AG09309 (cell line): ENCODE data around the gene DNMT3A.

ENCODE experiments used
- DNase-seq: peaks from one replicate; pipeline ENCODE4 v3.0.0-alpha.2; 2010; ENCODE audit warnings: low read depth
- H3K4me3 ChIP-seq: 2 replicates; pipeline ENCODE4 v1.5.1; 2011; ENCODE audit warnings: mild to moderate bottlenecking, low read depth, low read length, moderate library complexity; ENCODE audit not compliant: control insufficient read depth
- TF ChIP-seq, protein P1 (sequence below): IDR thresholded peaks from 2 replicates; pipeline ENCODE4 v1.5.1; 2011; ENCODE audit warnings: mild to moderate bottlenecking, low read depth, low read length, inconsistent platforms; ENCODE audit not compliant: insufficient read depth, control insufficient read depth; ENCODE audit errors: missing control alignments

The DNMT3A gene

DNA sequence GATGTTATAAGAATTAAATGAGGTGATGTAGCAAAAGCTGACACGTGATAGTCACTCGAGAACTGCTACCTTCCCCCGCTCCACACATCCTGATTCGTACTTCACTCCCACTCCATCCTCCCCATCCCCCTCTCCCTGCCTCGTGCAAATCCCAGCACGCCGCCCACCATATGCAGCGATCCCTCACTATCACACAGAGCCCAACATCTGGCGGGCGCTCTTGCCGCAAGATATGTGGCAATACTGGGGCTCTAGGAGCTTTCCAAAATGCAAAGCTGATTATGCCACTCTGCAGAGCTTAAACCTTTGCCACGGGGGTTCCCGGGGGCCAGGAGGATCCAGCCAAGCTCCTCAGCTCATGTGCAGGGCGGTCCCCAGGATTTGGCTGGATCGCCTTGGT, 37.4 kb downstream of the DNMT3A start:
- TF ChIP-seq, protein P1, sequence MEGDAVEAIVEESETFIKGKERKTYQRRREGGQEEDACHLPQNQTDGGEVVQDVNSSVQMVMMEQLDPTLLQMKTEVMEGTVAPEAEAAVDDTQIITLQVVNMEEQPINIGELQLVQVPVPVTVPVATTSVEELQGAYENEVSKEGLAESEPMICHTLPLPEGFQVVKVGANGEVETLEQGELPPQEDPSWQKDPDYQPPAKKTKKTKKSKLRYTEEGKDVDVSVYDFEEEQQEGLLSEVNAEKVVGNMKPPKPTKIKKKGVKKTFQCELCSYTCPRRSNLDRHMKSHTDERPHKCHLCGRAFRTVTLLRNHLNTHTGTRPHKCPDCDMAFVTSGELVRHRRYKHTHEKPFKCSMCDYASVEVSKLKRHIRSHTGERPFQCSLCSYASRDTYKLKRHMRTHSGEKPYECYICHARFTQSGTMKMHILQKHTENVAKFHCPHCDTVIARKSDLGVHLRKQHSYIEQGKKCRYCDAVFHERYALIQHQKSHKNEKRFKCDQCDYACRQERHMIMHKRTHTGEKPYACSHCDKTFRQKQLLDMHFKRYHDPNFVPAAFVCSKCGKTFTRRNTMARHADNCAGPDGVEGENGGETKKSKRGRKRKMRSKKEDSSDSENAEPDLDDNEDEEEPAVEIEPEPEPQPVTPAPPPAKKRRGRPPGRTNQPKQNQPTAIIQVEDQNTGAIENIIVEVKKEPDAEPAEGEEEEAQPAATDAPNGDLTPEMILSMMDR, result no peak
- H3K4me3 ChIP-seq, result no peak overlapping the region
- DNase-seq, result no peak

DNA sequence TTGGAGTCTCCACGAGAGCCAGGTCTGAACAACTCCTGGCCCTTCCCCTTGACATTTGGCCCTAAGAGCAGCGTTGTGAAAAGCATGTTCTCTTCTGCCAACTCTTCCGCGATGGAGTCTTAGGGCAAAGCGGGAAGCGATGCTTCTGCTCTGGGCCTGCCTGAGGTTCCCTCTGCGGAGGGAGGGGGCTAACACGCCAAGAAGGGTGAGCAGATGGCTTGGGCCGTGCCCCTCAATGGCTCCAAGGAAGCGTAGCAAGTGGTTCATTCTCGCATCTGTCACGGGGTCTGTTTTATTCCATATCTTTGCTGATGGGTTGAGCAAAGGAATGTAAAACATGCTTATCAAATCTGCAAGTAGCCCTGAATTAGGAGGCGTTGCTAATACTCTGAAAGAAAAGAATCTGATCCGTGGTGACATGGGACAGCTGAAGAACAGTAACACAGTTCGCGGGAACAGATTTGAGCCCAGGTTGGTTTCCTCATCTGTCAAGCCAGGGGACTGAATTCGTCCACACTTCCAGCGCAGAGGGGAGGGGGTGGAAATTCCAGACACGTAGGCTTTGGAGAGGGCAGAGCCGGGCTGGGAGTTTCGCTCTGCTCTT, 38.0 kb downstream of the DNMT3A start:
- TF ChIP-seq, protein P1, result no peak
- H3K4me3 ChIP-seq, result no peak overlapping the region
- no peak for DNase-seq

DNA sequence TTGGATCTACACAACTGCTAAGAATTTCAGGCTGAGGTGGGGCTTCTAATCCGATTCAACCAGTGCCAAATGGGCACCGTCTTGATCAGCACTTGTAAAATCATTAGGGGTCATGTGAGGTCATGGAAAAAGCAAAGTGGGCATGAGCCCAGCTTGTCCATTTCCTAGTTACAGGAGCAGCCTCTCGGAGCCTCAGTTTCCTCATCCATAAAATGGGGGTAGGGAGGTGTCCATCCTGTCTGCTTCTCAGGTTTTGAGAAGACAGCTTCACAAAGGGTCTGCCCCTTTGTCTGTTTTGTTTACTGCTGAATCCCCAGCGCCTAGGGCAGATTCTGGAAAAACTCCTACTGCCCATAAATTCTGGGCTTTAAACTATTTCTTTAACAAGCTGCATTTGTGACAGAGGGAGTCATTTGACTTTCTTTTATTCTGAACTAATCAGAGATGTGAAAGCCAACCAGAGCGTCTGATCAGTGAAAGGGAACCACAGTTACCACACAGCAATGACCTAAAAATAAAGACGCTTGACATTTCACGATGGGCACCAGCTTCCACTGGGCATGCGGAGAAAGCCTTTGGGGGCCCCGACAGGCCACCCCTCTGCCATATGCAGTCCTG, 38.9 kb downstream of the DNMT3A start:
- DNase-seq, result no peak
- no peak overlapping the region for H3K4me3 ChIP-seq
- TF ChIP-seq, protein P1, result no peak

DNA sequence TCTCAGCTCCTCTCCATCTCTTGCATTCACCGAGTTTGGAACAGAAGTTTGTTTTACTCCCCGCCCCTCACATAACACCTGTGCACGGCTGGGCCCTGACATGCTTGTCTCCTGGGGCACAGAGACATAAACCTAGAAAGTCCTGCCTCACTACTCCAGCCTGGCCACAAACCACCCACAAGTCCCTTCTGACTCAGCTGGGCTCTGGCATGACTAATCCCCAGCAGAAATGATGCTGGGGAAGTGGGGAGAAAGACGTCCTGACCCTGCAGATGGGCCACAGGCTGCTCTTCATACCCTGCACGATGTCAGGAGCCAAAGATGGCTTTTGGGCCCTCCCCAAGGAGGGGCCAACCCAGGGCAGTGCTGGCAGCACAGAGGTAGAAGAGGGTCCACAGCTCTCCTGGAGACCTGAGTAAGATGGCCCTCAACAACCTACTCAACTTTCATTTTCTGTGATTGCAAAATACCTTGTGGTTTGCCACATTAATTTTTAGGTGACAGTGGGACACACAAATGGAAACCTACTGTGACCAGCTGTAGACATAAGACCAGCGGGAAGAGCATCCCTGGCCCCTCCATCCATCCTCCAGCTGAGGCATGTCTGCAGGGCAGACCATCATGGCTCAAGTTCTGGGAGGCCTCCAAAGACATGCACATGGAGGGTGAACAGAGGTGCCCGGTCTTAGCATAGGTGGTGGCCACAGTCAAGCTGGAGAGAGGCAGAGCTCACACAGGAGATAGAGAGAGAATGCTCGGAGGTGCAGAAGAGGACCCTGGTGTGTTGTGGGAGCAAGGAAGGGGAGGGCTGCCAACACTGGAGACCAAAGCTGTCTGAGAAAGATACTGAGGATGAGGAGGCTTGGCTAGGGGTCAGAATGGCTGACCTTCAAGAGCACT, 40.0 kb downstream of the DNMT3A start:
- no peak overlapping the region for H3K4me3 ChIP-seq

DNA sequence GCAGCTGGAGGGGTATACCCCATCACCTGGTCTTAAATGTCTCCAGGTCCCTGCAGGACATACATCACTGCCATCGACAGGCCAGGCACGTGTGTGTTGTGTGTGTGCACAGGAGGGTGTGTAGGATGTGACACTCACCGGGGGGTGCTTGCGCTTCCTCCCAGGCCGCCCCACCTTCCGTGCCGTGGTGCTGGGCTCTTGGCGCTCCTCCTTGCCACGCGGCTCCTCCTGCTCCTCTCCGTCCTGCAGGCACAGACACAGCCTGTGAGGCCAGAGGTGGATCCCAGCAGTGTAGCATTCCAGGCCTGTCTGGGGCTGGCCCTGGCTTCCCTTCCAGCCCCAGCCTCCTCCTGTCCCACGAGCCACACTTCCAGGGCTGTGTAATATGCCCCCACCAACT, 41.7 kb downstream of the DNMT3A start:
- no peak overlapping the region for H3K4me3 ChIP-seq
- no peak for DNase-seq
- TF ChIP-seq, protein P1, result no peak

More for the DNA sequence above, 40.0 kb downstream of the DNMT3A start:
- TF ChIP-seq, protein P1, result no peak
- DNase-seq, result peak; percentile 42

DNA sequence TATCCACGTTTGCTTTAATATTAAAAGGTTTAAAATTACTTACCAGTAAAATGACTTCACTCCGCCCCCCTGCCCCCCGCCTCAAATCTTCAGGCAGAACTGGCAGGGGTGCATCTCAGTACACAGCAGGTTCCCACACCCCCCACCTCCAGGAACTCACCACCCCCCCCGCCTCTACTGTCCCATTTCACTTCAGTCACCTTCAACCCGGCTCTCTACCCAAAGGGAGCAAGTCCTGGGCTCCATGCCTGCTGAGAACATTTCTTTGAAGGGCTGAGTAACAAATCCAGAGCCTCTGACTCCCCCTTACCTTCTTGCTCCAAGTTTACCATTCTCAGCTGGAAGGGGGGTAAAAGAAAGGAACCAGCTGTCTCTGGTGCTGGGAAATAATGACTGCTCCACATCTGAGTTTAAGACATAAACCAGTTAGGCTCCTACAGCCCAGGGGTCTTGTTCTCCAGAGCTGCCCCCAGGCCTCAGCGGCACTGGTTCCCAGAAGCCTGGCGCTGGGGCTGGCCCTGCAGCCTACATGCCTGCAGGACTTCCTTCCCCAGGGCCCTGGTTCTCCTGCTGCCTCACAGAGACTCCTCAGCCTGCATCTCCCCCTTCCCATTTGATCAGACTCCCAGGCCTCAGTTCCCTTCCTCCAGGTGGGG, 42.8 kb downstream of the DNMT3A start:
- TF ChIP-seq, protein P1, result no peak
- H3K4me3 ChIP-seq, result no peak overlapping the region
- DNase-seq, result no peak
